NCI-H187 treated with DMSO at 0.1 percent for 48 hours (cell line): Measurements from ENCODE around the gene MRGPRX2.

ENCODE experiments used
- DNase-seq: peaks from one replicate; lab custom pipeline; 2025; lab: John Stamatoyannopoulos, UW

MRGPRX2 gene

GRCh38 chr11:19075636-19076035 lies 15.1 kb upstream of the MRGPRX2 start:
- DNase-seq, result no peak

GRCh38 chr11:19073454-19074415 lies 13.2 kb upstream of the MRGPRX2 start:
- DNase-seq, result no peak

DNA sequence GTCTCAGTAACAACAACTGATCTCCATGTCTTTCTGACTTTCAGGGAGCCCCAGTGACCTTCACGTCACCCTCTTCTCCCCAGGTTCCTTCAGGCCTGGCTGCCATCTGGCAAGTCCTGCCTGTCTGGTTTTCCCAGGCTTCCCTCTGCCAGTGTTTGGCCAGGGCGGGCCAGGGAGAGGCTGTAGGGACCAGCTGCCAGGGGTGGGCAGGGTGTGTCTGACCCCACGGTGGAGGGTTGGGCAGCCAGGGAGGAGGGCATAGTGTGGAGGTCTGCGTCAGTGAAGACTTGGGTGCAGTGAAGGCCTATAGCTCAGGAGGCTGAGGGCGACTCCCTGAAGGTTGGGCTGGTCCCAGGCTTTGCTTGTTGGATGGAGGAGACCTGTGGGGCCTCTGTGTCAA lies 11.9 kb upstream of the MRGPRX2 start:
- DNase-seq, result no peak

GRCh38 chr11:19071255-19071654 lies 10.7 kb upstream of the MRGPRX2 start:
- DNase-seq, result peak; percentile 70

GRCh38 chr11:19059833-19060232 lies 684 bp downstream of the MRGPRX2 start:
- DNase-seq, result no peak

GRCh38 chr11:19055905-19056304 lies 4.6 kb downstream of the MRGPRX2 start:
- DNase-seq, result no peak

GRCh38 chr11:19055016-19055415 lies 5.5 kb downstream of the MRGPRX2 start:
- DNase-seq, result no peak

GRCh38 chr11:19053909-19054308 lies 6.6 kb downstream of the MRGPRX2 start:
- no peak for DNase-seq

DNA sequence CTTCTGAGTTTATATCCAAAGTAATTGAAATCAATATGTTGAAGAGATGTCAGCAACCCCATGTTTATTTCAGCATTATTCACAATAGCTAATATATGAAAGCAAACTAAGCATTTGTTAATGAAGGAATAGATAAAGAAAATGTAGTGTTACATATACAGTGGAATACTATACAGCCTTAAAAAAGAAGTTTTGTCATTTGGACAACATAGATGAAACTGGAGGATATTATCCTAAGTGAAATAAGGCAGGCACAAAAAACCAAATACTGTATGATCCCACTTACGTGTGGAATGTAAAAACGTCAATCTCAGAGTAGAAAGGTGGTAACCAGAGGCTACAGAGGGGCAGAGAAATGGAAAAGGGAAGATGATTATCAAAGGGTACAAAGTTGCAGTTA lies 10.2 kb downstream of the MRGPRX2 start:
- no peak for DNase-seq

- no peak for DNase-seq
These were observed 11.2 kb downstream of the MRGPRX2 start for GRCh38 chr11:19049351-19049750.

DNA sequence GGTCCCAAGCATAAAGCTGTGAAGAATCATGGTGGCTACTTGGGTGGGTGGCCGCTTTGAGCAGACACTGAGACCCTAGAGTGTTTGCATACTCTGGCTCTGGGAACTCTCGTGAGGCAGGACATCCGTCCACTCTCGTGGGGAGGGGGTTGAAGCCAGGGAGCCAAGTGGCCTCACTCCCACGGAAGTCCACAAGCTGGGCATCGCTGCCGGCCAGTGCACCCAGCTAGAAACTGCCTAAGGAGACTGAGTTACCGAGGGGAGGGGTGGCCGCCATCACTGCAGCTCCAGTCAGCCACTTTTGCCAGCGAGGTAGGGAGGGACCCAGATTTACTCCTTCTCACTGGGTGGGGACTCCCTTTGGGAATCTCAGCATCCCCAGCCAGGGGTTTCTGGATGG lies 20.5 kb downstream of the MRGPRX2 start:
- DNase-seq, result no peak

- DNase-seq, result no peak
These were observed 21.1 kb downstream of the MRGPRX2 start for GRCh38 chr11:19039409-19039808.

- DNase-seq, result no peak
These were observed 27.5 kb downstream of the MRGPRX2 start for GRCh38 chr11:19032990-19033389.

GRCh38 chr11:19027829-19028595 lies 32.5 kb downstream of the MRGPRX2 start:
- no peak for DNase-seq

GRCh38 chr11:19026862-19027261 lies 33.7 kb downstream of the MRGPRX2 start:
- no peak for DNase-seq

- no peak for DNase-seq
These were observed 34.8 kb downstream of the MRGPRX2 start for GRCh38 chr11:19025481-19026406.

DNA sequence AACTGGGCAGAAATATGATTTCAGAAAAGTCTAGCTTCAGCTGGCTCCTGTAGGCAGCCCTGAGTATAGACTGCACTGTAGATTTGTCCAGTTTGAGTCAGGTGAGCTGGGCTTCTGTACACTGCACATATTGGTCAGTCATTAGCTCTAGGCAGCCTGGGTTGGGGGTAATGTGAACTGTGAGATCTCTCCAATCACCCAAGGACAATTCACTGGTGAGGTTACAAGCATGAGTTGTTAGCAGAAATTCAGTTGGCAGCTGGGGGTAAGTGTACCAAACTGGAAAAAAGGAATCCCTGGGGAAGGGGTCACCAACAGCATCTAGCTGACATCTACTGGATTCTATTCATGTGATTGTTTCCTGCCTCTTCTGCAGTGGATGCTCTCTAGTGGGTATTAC lies 39.7 kb downstream of the MRGPRX2 start:
- no peak for DNase-seq

GRCh38 chr11:19018901-19019300 lies 41.6 kb downstream of the MRGPRX2 start:
- no peak for DNase-seq

DNA sequence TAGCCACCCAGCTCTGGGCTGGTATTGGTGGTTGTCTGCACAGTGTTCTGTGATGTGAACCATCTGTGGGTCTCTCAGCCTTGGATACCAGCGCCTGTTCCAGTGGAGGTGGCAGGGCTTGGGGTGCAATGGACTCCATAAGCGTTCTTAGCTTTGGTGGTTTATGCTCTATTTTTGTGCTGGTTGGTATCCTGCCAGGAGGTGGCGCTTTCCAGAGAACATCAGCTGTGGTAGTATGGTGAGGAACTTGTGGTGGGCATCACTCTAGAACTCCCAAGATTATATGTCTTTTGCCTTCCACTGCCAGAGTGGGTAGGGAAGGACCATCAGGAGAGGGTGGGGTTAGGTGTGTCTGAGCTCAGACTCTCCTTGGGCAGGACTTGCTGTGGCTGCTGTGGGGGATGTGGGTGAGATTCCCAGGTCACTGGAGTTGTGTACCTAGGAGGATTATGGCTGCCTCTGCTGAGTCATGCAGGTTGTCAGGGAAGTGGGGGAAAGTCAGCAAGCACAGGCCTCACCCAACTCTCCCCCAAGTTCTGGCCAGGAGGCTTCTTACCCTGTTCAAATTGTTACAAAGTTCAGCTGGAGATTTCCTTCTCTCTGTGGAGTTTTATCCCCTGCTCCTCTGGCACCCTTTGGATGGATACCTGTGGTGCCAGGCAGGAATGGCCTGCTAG lies 47.2 kb downstream of the MRGPRX2 start:
- DNase-seq, result no peak

- no peak for DNase-seq
These were observed 47.9 kb downstream of the MRGPRX2 start for GRCh38 chr11:19012636-19013035.
